DMS79 treated with DMSO at 0.1 percent for 48 hours (cell line): ENCODE results near the gene SH3YL1.

Experiments used
- DNase-seq: peaks from one replicate; lab custom pipeline; 2025; lab: John Stamatoyannopoulos, UW

SH3YL1 gene

DNA sequence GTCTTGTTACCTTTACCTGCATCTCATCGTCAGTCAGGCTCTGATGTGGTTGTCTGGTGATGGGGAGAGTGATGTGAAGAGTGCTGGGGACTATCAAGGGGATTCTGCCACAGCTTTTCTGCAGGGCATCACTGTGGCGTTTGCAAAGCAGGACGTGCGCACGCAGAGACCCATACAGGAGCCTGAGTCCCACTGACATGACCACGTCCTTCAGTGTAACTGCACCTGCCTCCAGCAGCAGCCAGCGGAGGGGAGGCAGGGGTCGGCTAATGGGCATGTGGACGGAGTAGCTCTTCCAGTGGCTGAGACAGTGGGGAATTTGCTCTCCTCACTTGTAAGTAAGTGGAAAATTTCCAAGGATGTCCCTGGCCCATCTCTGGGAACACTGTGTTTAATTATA, 17.5 kb upstream of the SH3YL1 start:
- no peak for DNase-seq

DNA sequence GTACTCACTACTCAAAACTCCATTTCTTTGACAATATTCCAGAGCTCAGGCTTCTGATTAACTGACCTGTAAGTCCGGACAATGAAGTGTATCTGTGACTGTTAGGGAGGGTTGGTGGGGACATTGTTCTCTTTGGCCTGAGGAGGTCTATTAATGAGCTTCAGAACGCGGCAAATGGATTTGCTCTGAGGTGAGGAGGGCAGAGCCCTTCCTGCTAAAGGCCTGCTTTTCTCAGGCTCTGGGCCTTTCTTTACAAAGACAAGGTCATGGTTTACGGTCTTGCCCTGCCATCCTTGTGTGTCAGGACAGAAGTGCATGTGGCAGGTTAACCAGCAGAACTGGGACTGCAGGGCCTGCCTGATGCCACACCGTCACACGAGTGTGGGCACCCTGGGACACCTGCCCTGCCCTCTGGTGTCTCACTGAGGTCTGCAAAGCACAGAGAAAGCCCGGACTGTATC, 16.8 kb upstream of the SH3YL1 start:
- no peak for DNase-seq

DNA sequence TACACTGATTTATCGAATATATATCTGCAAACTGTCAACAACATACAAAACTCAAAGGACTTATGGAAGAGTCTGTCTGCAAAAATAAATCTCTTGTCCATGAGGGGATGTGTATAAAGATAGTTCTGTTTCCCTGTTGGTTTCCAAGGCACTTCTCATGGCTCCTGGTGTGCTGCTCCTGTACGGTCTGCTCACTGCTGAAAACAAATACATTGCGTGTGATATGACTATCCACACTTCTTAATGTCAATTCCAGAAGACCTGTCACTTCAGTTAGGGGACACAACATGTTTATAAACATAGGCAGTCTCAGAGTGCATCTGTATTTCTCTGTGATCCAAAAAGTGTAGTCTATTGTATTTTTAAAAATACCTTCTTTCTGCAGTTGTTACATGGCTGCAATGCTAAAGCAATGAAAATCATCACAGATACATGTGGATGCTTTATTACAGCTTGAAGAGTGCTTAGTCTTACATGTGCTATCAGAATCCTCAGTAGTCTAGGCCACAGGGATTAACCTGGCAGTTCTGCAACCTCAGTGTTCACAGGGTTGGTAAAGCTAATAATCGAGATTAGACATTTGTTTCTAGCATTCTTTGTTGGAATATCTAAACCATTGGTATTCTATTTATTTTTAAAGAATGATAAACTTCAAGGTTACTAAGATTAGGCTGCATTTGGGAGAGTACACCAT, 16.3 kb upstream of the SH3YL1 start:
- no peak for DNase-seq

DNA sequence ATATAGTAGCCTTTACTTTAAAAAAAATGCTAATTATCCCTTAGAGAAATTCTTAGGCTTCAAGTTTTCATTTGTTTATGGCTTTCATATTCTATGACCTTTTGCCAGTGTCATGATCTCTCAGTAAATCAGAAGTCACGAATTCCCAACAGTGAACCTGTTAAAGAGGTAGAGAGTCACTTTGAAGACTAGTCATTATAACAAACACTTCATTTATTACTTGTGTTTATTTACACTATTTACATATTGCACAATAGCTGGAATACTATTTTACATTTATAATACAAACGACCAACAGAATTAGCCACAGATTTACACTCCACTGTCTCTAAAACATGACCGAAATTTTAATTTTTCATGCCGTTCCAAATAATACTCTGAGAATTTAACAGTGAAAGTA, 15.5 kb upstream of the SH3YL1 start:
- no peak for DNase-seq

DNA sequence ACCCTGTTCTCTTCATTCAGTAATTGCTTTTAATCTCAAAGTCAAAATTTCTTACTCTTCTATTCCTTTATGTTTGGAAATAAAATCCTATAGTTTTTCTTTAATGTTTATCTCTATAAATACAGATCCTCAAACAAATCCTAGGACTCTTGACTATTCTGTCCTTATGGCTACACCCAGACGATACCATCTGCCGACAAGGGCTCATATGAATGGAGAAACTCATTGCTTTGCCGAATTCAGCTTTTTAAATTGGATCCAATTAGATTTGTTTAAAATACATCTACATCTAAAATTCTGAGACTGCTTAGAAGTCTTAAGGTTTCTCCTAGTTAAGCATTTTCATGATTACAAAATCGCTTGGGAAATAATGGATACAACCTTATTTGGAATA, 15.1 kb upstream of the SH3YL1 start:
- DNase-seq, result no peak

DNA sequence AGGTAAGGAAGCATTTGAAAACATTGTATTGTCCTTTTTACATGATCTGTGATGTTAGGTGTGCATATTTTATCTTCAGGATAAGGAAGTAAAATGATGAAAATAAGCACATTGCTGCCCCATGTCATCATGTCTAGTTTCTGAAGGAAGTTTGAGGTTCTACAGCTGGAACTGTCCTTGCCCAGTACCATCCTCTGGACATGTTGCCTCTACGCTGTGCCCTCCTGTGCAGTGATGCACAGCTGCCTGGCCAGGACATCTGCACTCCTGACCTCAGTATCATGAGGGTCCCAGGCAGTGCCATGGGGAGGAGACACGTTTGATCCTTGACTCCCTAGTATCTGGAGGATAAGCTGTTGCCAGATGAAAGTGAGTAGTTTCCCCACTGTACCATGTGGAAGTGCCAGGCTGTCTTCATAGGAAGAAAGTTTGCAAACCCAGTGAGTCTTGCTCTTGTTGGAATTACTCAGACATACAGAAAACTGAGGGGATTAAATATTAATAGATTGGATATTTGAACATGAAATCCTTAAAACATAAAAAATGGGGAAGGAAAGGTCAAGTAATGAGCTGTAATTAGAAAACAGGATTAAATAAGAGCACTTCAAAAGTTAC, 14.6 kb upstream of the SH3YL1 start:
- no peak for DNase-seq

DNA sequence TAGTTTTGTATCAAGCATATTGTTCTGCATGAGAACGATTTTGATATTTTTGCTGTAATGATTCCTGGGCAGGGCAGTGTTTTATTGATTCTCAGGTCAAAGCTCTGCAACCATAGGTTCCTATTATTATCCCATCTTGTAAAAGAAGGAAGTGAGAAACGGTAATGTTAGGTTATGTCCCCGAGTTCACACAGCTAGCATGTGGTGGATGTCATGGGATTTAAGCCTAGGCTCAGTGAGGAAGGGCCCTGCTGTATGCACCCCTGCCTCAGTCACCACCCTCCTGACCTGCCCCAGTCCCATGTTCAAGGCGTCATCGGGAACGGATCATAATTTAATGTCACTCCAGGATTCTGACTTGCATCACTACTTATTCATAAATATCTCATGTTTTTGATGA, 11.6 kb upstream of the SH3YL1 start:
- DNase-seq, result no peak

DNA sequence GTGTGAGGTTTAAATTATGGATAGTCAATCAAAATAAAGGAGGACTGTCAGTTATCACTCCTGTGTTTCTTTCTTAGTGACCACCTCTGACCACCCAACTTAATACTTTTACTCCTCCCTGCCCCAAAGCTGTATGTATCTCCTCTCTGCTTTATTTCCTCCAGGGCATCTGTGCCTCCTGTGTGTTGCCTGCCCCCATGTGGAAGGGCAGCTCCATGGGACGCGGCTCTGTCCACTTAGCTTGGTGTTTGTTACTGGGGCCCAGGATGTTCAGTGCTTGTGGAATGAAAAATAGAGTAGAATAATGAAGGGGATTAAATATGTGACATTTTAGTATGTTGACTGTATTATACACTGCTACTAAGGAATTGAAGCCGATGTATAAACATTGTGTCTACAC, 10.7 kb upstream of the SH3YL1 start:
- no peak for DNase-seq

DNA sequence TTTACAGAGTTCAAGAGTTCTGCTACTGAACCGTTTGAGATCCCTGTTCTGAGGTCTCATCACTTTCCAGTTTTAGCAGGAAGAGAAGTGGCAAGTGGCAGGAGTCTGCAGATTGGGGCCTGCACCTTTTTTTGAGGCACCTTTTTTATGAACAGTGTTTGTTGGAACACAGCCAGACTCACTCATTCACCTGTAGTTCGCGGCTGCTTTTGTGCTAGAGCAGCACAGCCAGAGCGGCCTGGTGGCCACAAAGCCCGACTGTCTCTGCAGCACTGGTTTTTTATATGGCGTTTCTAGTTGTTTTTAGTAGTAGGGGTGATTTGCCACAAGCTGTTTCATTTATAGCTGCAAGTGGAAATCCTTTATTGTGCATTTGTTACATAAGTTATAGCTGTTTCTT, 9.5 kb upstream of the SH3YL1 start:
- DNase-seq, result peak; percentile 58

DNA sequence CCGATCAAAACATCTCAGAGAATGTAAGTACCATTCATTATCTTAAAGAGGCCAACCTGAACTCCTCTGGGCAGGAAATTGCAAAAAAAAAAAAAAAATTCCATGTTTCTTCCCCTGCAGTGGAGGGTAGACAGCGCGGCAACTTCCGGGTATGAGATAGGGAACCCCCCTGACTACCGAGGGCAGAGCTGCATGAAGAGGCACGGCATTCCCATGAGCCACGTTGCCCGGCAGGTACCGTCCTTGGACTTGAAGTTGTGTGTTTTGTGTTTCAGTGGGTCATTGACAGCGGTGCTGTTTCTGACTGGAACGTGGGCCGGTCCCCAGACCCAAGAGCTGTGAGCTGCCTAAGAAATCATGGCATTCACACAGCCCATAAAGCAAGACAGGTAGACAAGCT, 8.1 kb upstream of the SH3YL1 start:
- no peak for DNase-seq

DNA sequence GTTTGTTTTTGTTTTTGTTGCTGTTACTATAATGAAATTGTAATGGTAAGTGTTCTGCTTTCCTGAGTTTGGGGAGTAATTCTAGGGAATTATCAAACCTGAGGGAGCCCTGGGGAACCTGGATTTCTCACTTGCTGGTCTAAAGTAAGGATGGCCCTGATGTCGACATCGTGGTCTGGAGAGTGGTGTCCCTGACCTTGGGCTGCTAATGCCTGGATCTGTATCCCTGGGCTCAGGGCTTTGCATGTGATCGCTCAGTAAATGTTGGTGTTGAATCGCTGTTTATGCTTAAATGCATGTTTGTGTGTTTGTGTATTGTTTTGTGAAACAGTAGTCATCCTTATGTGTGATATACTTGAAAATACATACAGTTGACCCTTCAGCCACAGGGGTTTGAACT, 7.0 kb upstream of the SH3YL1 start:
- no peak for DNase-seq

DNA sequence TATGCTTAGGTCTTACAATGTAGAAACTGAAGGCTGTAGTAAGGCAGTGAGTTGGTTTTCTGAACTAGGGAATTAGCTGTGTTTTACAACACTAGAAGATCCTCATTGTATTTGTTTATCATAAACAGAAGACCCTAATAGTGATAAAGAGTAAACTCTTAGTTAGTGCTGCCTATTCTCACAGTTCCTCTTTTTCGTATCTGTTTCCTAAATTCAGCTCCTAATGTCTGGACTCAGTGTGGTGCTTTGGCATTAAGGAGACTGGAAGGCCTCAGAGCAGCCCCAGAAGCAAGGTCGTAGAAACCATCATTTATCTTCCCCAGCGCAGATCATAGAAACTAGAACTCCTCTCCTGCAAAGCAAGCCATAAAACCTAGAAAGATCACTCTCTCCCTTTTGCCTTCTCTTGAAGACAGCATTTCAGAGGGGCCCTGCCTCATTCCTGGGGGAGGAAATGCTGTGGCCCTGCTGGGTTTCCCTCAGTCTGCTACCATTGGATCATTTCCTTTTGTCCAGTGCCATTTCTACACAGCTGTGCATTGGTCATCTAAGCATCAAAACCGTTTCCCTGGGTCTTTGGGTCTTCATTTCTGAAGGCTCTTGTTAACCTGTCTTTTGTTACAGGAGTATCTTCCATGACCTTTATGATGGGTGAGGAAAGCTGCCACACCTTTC, 5.7 kb upstream of the SH3YL1 start:
- DNase-seq, result no peak

DNA sequence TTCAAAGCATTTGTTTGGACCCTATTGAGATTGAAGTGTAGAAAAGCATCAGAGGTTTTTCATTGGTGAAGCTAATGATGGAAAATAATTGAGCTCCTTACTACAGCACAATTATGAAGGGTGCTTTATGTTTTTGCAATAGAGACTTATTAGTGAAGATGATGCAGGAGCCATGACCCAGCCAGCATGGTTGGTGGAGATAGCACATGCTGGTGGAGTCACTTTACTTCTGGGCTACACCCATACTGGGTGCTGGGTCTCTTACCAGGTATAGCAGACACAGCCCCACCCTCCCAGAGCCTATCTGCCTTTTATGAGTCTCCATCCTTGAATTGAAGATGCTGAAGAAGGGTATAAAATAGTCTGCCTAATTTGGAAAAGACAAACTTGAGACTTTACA, 4.5 kb upstream of the SH3YL1 start:
- DNase-seq, result no peak

DNA sequence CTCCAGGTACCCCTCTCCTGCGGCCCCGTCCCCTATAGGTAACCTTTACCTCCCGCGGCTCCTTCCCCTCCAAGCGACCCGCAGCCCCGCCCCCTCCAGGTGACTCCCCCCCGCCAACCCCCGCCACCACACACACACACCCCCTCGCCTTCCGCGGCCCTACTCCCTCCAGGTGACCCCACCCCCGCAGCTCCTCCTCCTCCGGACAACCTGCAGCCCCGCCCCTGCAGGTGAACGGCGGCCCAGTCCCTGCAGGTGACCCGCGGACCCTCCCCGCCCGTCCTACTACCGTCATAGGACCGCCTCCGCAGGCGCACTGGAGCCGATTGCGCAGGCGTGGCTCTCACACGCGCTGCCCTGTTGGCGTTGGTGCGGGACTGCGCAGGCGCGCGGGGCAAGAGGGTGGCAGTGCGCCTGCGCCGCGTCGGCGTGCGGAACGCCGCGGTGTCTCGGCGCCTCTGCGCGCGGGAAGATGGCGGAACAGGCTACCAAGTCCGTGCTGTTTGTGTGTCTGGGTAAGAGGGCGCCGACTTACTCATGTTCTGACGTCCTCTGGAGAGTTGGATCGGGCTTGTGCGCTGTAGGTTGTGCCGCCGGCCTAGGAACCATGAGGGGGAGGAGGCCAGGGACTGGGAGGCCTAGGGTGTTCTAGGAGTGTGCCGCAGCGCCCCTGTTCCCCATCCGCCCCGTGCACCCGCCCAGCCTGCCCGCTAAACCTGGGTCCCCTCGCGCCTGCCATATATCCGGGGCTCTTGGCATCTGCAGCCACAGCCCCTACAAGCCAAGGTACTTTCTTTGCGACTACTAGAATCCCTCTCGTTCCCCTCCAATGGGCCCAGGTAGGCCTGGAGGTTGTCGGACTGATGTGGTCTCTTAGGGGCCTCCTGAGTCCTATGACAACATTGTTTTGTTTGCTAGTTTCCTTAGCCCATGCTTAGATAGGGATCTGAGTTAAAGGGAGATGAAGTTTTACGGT, 949 bp upstream of the SH3YL1 start, which contains the start of gene ACP1:
TSS of gene ACP1 (plus strand) at position 455 of the 976 bp plus-strand sequence. CDS start at position 473, 18 bp downstream.
- peak; percentile 95 for DNase-seq

DNA sequence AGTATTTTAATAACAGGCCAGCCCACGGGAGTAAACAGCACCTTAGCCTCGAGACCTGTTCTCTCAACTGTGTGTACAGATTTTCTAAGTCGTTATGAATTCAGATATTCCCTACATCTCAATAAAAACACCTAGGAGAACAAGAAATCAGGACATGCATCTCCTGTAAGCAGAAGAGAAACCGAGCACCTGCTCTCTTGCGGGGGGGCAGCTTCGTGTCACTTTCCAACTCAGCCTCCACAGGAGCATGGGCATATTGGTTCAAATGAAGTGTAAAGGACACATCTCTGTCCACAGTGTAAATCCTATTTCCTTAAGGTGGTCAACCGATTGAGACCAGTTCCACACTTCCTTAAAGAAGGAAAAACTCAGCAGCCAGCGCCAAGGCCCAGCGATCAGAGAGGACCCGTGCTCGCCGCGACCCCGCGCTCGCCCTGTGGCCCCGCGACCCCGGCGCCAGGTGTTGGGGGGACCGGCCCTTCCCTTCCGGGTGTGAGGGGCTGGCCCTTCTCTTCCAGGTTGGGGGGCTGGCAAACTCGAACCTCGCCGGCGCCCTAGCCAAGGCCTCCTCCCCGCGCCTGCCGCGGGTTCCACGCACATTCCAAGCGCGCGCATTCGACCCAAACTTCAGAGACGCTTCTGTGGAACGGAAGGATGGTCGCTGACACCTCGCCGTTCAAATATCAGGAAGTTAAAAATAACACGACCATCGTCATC, 652 bp downstream of the SH3YL1 start:
- DNase-seq, result no peak

DNA sequence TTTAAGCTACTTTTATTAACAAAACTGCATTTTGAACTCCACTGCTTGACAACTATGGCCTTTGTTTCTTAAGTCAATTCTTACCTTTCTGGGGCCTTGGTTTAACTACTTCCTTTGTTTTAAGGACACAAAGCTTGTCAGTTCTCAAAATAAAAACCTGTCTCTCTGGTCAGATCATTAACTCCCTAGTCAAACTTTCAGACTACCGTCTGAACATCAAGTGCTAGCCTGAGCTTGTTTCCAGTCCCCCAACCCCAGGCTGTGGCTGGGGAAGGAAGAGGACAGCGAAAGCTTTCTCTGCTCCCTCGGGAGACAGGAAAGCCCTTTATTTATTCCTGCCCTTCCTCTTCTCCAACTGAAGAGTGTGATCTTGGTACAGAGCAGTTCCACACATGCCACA, 1.7 kb downstream of the SH3YL1 start:
- no peak for DNase-seq

DNA sequence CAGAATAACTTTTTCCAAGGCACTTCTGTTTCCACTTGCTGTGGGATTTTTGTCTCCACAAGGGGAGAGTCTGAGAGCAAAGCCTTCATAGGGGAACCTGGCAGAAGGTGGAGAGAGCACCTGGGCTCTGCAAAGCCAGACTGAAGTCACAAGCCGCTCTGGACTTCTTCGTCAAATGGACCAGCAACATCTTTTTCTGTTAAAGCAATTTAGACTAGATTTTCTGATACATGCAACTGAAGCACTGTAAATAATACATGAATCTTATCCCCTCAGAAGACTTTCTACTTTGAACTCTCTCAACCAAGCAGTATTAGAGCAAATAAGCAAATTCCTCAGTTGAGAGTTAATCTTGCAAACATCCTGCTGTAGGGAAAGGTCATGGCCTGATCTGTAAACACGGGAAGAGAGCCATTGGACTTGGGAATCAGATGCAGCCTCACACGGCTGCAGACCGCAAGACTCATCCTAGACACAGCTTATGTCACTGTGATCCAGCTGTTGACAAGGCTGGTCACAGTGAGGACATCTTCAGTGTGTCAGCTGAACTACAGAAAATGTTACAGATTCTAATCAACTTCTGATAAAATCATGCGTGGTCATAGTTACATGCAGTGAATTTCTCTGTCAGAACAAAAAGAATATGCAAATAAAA, 3.2 kb downstream of the SH3YL1 start:
- DNase-seq, result no peak

DNA sequence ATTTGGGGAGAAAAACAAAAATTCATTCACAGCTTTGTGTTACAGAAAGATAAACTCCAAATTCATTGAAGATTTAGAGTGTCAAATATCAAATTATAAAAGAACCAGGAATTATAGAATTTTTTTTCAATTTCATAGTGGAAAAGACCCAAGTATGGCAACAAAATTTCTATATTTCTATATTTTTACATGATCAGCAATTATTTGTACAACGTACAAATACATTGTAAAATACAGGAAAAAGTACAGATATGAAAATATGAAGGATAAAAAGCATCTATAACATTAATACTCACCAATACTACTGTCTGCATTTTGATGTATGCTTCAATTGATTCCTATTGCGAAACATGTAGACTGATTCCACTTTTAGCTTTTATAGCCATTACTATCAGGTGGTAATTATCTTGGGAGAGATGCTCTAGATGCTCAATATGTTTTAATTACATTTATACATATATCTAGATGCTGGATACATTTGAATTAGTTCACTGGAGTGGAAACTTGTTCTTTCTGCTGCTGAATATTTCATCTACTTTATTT, 4.0 kb downstream of the SH3YL1 start:
- DNase-seq, result no peak

DNA sequence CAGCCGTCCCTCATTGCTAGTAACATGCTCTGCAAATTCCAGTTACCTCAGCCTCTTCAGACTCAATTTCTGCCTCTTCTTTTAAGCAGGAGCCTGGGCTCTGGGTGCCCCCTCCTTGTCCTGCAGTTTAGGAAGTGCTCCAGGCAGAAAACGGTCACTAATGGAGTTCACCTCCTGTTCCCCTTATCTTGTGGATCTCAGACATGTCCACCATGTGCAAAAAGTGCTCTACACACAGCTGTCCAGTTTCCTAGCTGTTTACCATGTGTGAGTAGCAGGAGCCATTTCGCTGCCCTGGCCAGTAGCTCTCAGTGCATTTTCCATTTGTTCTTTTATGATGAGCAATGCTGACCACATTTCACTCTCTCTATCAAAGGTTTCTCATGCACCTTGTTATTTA, 4.9 kb downstream of the SH3YL1 start:
- no peak for DNase-seq

DNA sequence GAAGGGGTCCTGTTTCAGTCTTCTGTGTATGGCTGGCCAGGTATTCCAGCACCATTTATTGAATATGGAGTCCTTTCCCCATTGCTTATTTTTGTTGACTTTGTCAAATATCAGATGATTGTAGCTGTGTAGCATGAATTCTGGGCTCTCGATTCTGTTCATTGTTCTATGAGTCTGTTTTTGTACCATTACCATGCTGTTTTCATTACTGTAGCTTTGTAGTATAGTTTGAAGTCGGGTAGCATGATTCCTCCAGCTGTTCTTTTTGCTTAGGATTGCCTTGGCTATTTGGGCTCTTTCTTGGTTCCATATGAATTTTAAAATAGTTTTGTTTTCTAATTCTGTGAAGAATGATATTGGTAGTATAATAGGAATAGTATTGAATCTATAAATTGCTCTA, 6.0 kb downstream of the SH3YL1 start:
- DNase-seq, result no peak

DNA sequence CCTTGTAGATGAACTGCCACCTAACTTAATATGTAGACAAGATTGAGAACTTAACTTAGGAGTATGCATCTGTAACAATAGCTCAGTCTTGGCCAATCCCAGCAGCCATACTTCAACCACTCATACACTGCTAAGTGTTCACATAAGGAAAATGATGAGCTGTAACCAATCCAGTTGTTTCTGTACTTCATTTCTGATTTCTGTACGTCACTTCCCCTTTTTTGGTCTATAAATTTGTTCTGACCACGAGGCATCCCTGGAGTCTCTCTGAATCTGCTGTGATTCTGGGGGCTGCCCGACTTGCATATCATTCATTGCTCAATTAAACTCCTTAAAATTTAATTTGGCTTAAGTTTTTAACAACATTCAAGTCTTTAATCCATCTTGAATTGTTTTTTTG, 6.4 kb downstream of the SH3YL1 start:
- DNase-seq, result no peak
